Amygdala (tissue), 56 donors: Measurements from ENCODE around the gene SERINC2.

Experiments
- DNase-seq, 56 donors: peaks; one replicate each; lab custom pipeline; 2025; lab: John Stamatoyannopoulos, UW

Gene SERINC2

GRCh38 chr1:31431351-31432257 is 18.6 kb downstream of the SERINC2 start:
- peak in 3 of 56 donors; percentile 24 to 55 (median 29) for DNase-seq

- no peak for DNase-seq
These were observed 19.8 kb downstream of the SERINC2 start for GRCh38 chr1:31432592-31433395.

GRCh38 chr1:31433396-31433930 is 20.4 kb downstream of the SERINC2 start:
- DNase-seq = no peak

- peak in 2 of 56 donors; percentile 13 to 20 for DNase-seq
These were observed 21.3 kb downstream of the SERINC2 start for GRCh38 chr1:31434101-31434871.

- DNase-seq = no peak
These were observed 22.0 kb downstream of the SERINC2 start for GRCh38 chr1:31434979-31435378.

- DNase-seq = no peak
These were observed 22.7 kb downstream of the SERINC2 start for GRCh38 chr1:31435471-31436409.

- no peak for DNase-seq
These were observed 23.8 kb downstream of the SERINC2 start for GRCh38 chr1:31436596-31437432.

- DNase-seq = no peak
These were observed 24.5 kb downstream of the SERINC2 start for GRCh38 chr1:31437433-31438037.

- no peak for DNase-seq
These were observed 26.3 kb downstream of the SERINC2 start for GRCh38 chr1:31439276-31439675.

- DNase-seq = no peak
These were observed 28.1 kb downstream of the SERINC2 start for GRCh38 chr1:31441073-31441472.

GRCh38 chr1:31441558-31441957 is 28.5 kb downstream of the SERINC2 start:
- DNase-seq = no peak

- no peak for DNase-seq
These were observed 29.1 kb downstream of the SERINC2 start for GRCh38 chr1:31441970-31442647.

- DNase-seq = no peak
These were observed 29.6 kb downstream of the SERINC2 start for GRCh38 chr1:31442648-31442994.

GRCh38 chr1:31443673-31444072 is 30.7 kb downstream of the SERINC2 start:
- no peak for DNase-seq

GRCh38 chr1:31444725-31445448 is 31.9 kb downstream of the SERINC2 start:
- no peak for DNase-seq

GRCh38 chr1:31445951-31446350 is 32.9 kb downstream of the SERINC2 start:
- no peak for DNase-seq

GRCh38 chr1:31447210-31447609 is 34.2 kb downstream of the SERINC2 start:
- DNase-seq = no peak
